SH-SY5Y (cell line): ENCODE measurements around the gene DOK7.

Experiments
- GATA2 ChIP-seq: IDR thresholded peaks from 2 replicates; pipeline ENCODE4 v1.6.1; 2011; ENCODE audit warnings: mild to moderate bottlenecking, low read depth, low read length
- GATA3 ChIP-seq: IDR thresholded peaks from 2 replicates; pipeline ENCODE4 v1.6.1; 2011; ENCODE audit warnings: low read depth, mild to moderate bottlenecking, low read length, moderate library complexity

- no peak for TF ChIP-seq GATA3
- TF ChIP-seq GATA2 = no peak
Observed at GRCh38 chr4:3442460-3442958, 20.6 kb upstream of the DOK7 start.
